Left renal cortex interstitium (tissue), 4 donors: ENCODE data around the gene P3R3URF. TPM values are rescaled to one million over a fixed set of nuclear protein-coding genes. Genes with fewer than 3 reads are reported as not detected.

ENCODE experiments used
- DNase-seq, 4 donors: peaks; one replicate each; pipeline ENCODE4 v3.0.0-alpha.2; 2013; ENCODE audit warnings: low read depth in 4 of 4, low spot score in 2 of 4, missing footprints in 1 of 4
- polyA plus RNA-seq, 4 donors: library from polyadenylated mRNA; unstranded; fragments of 120-200 nt; gene quantifications; one replicate each; pipeline ENCODE4 v1.2.1, GENCODE V29; 2013; ENCODE audit not compliant: insufficient read length in 4 of 4

Gene P3R3URF
- polyA plus RNA-seq, 4 donors = not detected

GRCh38 chr1:46174448-46175231, 1.6 kb downstream of the P3R3URF start, which contains the start of gene TSPAN1:
Gene TSPAN1, plus strand, starts transcription at chr1:46175087. Its CDS starts 6,021 bp downstream, at chr1:46181108.
- no peak for DNase-seq

- no peak for DNase-seq
These were observed 2.9 kb downstream of the P3R3URF start for GRCh38 chr1:46173361-46173856.

- DNase-seq = no peak
These were observed 4.0 kb downstream of the P3R3URF start for GRCh38 chr1:46172321-46172720.

GRCh38 chr1:46171871-46172270, 4.4 kb downstream of the P3R3URF start:
- no peak for DNase-seq

- no peak for DNase-seq
These were observed 4.9 kb downstream of the P3R3URF start for GRCh38 chr1:46171351-46171750.

- DNase-seq = no peak
These were observed 6.4 kb downstream of the P3R3URF start for GRCh38 chr1:46169811-46170454.

- no peak for DNase-seq
These were observed 7.8 kb downstream of the P3R3URF start for GRCh38 chr1:46168477-46168876.

- DNase-seq = no peak
These were observed 9.5 kb downstream of the P3R3URF start for GRCh38 chr1:46166521-46167462.

- DNase-seq = no peak
These were observed 16.1 kb downstream of the P3R3URF start for GRCh38 chr1:46160212-46160611.

- no peak for DNase-seq
These were observed 16.8 kb downstream of the P3R3URF start for GRCh38 chr1:46159516-46159915.

GRCh38 chr1:46158312-46159281, 17.7 kb downstream of the P3R3URF start:
- DNase-seq = no peak

GRCh38 chr1:46157916-46158311, 18.4 kb downstream of the P3R3URF start:
- no peak for DNase-seq

GRCh38 chr1:46153732-46154131, 22.6 kb downstream of the P3R3URF start:
- no peak for DNase-seq

GRCh38 chr1:46153228-46153627, 23.1 kb downstream of the P3R3URF start:
- DNase-seq = no peak

- DNase-seq = no peak
These were observed 24.3 kb downstream of the P3R3URF start for GRCh38 chr1:46152016-46152415.

GRCh38 chr1:46150085-46150484, 26.2 kb downstream of the P3R3URF start:
- no peak for DNase-seq

GRCh38 chr1:46148318-46148717, 28.0 kb downstream of the P3R3URF start:
- DNase-seq = no peak

GRCh38 chr1:46137916-46138315, 38.4 kb downstream of the P3R3URF start:
- no peak for DNase-seq

- DNase-seq = no peak
These were observed 39.6 kb downstream of the P3R3URF start for GRCh38 chr1:46136711-46137110.
